HG02870 (cell line): ENCODE results near the gene ZCCHC4.

Experiments used
- ATAC-seq: cut with Tn5 transposase; IDR thresholded peaks from one replicate; pipeline ENCODE4 v1.9.1; 2021; ENCODE audit warnings: mild to moderate bottlenecking, moderate library complexity; ENCODE audit not compliant: unreplicated experiment

The ZCCHC4 gene

GRCh38 chr4:25312496-25313200 is at the start of gene ZCCHC4:
ZCCHC4 (plus strand) TSS chr4:25312774; CDS start chr4:25312810, 36 bp downstream.
- ATAC-seq, result peak; percentile 72

- ATAC-seq, result no peak
Observed at GRCh38 chr4:25271866-25272265, 40.7 kb upstream of the ZCCHC4 start.

- no peak for ATAC-seq
Observed at GRCh38 chr4:25280210-25280609, 32.4 kb upstream of the ZCCHC4 start.

DNA sequence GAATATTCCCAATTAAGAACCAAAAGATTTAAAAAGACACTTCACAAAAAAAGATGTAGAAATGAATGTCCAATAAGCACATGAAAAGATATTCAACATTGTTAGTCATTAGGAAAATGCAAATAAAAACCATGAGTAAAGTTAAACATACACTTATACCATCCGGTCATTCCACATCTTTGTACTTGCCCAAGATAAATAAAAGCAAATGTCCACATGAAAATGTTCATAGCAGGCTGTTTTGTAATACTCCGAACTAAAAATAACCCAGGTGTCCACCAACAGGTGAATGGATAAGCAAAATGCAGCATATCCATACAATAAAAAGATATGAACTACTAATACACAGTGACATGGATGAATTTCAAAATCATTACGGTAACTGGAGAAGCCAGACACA is 28.6 kb upstream of the ZCCHC4 start:
- ATAC-seq, result no peak

DNA sequence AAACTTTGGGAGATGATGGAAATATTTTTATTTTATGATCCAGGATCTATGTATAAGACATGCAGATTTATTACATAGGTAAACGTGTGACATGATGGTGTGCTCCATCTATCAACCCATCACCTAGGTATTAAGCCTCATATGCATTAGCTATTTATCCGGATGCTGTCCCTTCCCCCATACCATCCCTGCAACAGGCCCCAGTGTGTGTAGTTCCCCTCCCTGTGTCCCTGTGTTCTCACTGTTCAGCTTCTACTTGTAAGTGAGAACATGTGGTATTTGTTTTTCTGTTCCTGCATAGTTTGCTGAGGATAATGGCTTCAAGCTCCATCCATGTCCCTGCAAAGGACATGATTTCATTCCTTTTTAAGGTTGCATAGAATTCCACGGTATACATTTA is 28.1 kb upstream of the ZCCHC4 start:
- ATAC-seq, result no peak

DNA sequence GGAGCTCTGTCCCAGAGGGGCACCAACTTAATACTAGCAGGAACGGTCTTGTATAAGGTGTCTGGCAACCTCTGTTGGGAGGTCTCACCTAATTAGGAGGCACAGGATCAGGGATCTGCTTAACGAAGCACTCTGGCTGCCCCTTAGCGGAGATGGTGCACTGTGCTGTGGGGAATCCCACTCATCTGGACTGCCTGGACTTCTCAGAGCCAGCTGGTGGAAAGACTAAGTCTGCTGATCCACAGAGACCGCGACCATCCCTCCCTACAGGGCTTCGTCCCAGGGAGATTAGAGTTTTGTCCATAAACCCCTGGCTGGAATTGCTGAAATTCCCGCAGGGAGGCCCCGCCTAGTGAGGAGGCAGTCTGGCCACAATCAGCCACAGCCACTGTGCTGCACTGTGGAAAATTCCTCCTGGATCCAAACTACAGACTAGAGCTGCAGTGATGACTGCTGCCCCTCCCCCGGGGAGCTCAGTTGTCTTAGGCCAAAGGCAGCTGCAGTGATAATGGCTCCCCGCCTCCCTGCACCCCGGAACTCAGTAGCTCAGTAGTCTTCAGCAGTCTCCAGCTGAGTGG is 22.0 kb upstream of the ZCCHC4 start:
- ATAC-seq, result no peak

- ATAC-seq, result no peak
Observed at GRCh38 chr4:25291158-25291733, 21.3 kb upstream of the ZCCHC4 start.

- ATAC-seq, result no peak
Observed at GRCh38 chr4:25297528-25298242, 14.9 kb upstream of the ZCCHC4 start.

DNA sequence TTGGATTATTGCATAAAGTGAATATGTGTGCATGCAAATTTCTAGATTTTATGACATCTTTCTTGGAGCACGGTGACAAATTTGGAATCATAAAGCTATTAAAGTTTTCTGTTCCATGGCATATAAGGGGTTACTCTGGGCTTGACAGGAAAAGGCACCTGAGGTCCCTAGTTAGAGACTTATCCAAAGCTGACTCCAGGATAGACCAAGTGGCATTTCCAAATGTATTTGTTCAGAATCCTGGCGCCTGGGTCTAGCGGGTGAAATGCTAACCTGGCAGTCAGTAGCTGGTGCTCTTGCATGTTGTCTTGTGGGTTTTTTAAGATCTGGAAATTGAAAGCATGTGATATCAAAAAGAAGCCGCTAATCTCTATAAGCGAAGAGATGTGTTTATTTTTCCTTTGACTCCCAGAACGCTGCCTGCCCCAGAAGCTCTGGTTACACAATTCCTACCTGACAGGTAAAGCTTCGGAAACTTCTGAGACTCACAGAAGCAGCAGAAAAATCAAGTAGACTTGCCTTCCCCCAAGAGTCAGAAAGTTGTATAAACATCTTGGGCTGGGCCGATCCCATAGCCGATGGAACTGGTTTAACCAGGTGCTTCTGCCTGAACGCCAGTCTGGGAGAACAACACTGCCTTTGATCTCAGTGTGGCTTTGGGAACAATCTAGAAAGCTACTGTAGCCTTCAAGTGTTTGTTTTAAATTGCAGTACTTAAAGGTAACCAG is 12.9 kb upstream of the ZCCHC4 start:
- ATAC-seq, result no peak

GRCh38 chr4:25301471-25301870 is 11.1 kb upstream of the ZCCHC4 start:
- ATAC-seq, result no peak

GRCh38 chr4:25302626-25303025 is 9.9 kb upstream of the ZCCHC4 start:
- no peak for ATAC-seq

- ATAC-seq, result no peak
Observed at GRCh38 chr4:25303578-25303977, 9.0 kb upstream of the ZCCHC4 start.

DNA sequence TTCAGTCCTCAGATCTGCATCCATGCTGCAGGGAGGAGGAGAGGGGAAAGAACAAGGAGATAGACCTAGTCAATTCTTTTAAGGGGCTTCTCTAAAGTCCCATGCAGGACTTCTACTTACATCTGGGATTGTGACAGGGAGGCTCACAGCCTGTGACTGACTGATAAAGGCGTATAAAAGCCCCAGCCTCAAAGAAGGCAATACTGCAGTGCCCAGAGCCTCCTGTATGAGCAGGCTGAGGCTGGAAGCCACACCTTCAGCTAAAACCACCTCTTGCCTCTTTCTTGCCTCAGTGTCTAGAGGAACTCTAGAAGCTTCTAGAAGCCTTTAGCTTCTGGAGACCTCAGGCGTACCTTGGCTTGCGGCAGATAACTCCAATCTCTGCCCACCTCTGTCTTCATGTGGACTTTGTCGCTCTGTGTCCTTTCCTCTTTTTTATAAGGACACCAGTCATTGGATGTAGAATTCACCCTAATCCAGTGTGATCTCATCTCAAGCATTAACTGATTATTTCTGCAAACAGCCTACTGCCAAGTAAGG is 6.0 kb upstream of the ZCCHC4 start:
- ATAC-seq, result no peak

DNA sequence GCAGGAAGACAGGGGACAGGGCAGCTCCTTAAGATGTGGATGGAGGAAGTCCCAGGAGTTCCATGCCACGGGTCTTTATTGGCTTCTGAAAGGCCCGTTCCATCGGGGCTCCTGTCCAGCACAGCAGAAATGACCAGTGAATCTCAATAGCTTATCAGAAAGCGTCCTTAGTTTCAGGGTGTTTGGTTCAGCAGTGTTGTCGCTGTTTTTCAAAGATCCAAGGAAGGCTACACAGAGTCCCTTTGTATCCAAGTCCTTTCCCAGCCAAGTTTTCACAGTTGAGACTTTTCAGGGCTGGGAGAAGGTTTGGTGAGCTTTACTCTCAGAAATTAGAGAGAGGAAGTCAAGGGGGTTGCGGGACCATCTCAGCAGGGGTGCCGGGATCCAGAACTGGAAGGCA is 5.0 kb upstream of the ZCCHC4 start:
- no peak for ATAC-seq

- ATAC-seq, result no peak
Observed at GRCh38 chr4:25308306-25308705, 4.3 kb upstream of the ZCCHC4 start.

GRCh38 chr4:25308761-25309160 is 3.8 kb upstream of the ZCCHC4 start:
- no peak for ATAC-seq

DNA sequence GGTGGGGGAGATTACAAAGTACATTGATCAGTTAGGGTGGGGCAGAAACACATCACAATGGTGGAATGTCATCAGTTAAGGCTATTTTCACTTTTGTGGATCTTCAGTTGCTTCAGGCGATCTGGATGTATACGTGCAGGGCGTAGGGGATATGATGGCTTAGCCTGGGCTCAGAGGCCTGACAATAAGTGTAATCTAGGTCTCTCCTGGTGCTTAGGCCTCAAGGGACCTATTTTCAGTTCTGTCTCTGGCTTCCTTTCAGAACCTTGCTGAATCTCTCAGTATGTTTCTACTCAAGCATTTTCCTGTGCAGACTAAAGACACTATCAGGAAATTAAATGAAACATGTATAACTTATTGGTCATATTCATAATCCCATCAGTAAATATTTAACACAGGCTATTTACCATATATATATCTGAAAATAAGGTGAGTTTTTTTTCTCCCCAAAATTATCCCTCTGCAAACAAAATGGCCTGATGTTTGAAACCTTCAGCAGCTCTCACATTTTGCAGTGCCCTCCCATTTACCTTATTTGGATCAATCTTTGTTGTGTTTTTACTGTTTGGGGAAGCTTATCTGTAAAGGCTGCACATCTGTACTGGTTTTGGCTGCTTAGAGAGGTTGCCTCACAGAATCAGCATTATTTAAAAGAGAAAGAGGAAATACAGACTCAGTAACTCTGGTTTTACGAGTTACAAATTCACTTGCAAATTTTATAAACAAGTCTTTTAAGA is 2.3 kb upstream of the ZCCHC4 start:
- peak; percentile 62 for ATAC-seq

DNA sequence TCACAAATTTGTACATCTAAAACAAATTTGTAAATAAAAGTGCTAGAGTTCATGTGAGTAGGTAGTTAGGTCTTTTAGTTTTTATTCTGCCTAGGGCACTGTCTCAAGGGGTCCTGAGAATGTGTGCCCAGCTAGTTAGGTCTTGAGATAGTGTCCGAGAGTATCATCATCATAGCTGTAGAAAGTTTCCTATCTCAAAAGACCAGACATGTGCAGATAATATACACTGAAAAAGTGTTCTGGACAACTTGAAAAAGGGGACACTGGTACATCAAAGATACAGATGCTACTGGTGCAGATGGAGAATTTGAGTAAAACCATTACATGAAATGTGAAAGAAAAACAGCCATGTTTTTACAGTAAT is 1.8 kb upstream of the ZCCHC4 start:
- ATAC-seq, result peak; percentile 16

GRCh38 chr4:25313201-25313895 is 774 bp downstream of the ZCCHC4 start:
- ATAC-seq, result no peak

- ATAC-seq, result no peak
Observed at GRCh38 chr4:25320336-25320735, 7.8 kb downstream of the ZCCHC4 start.
